OCI-LY1 (cell line): ENCODE measurements around the gene HSP90AB1.
A peak's percentile ranks its signal among the peaks of the same experiment; 100 is the strongest.

Experiments
- H2AFZ ChIP-seq: fragments of 200-600 bp; sonication (generic), shearing (Covaris generic); 2 replicates; pipeline ENCODE4 v1.6.0; 2014; ENCODE audit warnings: antibody characterized with exemption, mild to moderate bottlenecking, low read length
- H3F3A ChIP-seq: fragments of 200-600 bp; sonication (generic), shearing (Covaris generic); 2 replicates; pipeline ENCODE4 v1.6.0; 2014; ENCODE audit warnings: mild to moderate bottlenecking, antibody characterized with exemption, low read length, moderate library complexity; ENCODE audit not compliant: insufficient read depth
- H3K27ac ChIP-seq: fragments of 200-600 bp; sonication (generic); 2 replicates; pipeline ENCODE4 v1.5.1; 2014; ENCODE audit warnings: low read length, mixed run types, mild to moderate bottlenecking, low read depth; ENCODE audit not compliant: poor library complexity, severe bottlenecking
- H3K27me3 ChIP-seq: fragments of 200-600 bp; sonication (generic); 2 replicates; pipeline ENCODE4 v1.6.0; 2014; ENCODE audit warnings: antibody characterized with exemption, mild to moderate bottlenecking, low read length, moderate library complexity; ENCODE audit not compliant: insufficient read depth
- H3K36me3 ChIP-seq: fragments of 200-600 bp; sonication (generic); 2 replicates; pipeline ENCODE4 v1.6.1; 2014; ENCODE audit warnings: mild to moderate bottlenecking, antibody characterized with exemption, low read length, moderate library complexity, mixed read lengths; ENCODE audit not compliant: insufficient read depth
- H3K4me1 ChIP-seq: fragments of 200-600 bp; sonication (generic); 2 replicates; pipeline ENCODE4 v1.5.1; 2014; ENCODE audit warnings: mild to moderate bottlenecking, low read length, moderate library complexity; ENCODE audit not compliant: insufficient read depth, severe bottlenecking
- H3K4me2 ChIP-seq: fragments of 200-600 bp; sonication (generic), shearing (Covaris generic); 2 replicates; pipeline ENCODE4 v1.6.1; 2014; ENCODE audit warnings: low read length
- H3K4me3 ChIP-seq: fragments of 200-600 bp; sonication (generic); 2 replicates; pipeline ENCODE4 v1.5.1; 2014; ENCODE audit warnings: low read length, low read depth, mild to moderate bottlenecking, mixed read lengths; ENCODE audit not compliant: poor library complexity, severe bottlenecking
- H3K79me2 ChIP-seq: fragments of 200-600 bp; shearing (Covaris generic); 2 replicates; pipeline ENCODE4 v1.6.1; 2016; ENCODE audit warnings: mixed run types, low read length, mixed read lengths; ENCODE audit not compliant: insufficient read depth
- H3K9ac ChIP-seq: fragments of 200-600 bp; sonication (generic), shearing (Covaris generic); 2 replicates; pipeline ENCODE4 v1.6.1; 2014; ENCODE audit warnings: mild to moderate bottlenecking, low read length, mixed read lengths
- H3K9me2 ChIP-seq: fragments of 200-600 bp; sonication (generic), shearing (Covaris generic); 2 replicates; pipeline ENCODE4 v1.6.1; 2014; ENCODE audit warnings: low read depth, mild to moderate bottlenecking, low read length, mixed read lengths
- H3K9me3 ChIP-seq: fragments of 200-600 bp; shearing (Covaris generic); 2 replicates; pipeline ENCODE4 v1.6.1; 2014; ENCODE audit warnings: low read length, mixed read lengths
- H4K20me1 ChIP-seq: fragments of 200-600 bp; sonication (generic), shearing (Covaris generic); 2 replicates; pipeline ENCODE4 v1.6.0; 2016; ENCODE audit warnings: mild to moderate bottlenecking, low read length; ENCODE audit not compliant: insufficient read depth
- CTCF ChIP-seq: fragments of 200-600 bp; sonication (generic), shearing (Covaris generic); IDR thresholded peaks from 2 replicates; pipeline ENCODE4 v1.5.1; 2017; ENCODE audit warnings: mild to moderate bottlenecking, antibody characterized with exemption, low read length, moderate library complexity, mixed read lengths
- EZH2 ChIP-seq: fragments of 200-600 bp; sonication (generic), shearing (Covaris generic); IDR thresholded peaks from 2 replicates; pipeline ENCODE4 v1.8.0; 2017; ENCODE audit warnings: borderline replicate concordance, mixed run types, mild to moderate bottlenecking, antibody characterized with exemption, low read length, moderate library complexity, mixed read lengths

Gene HSP90AB1

GRCh38 chr6:44224029-44224964, 22.6 kb upstream of the HSP90AB1 start:
- Histone ChIP-seq H3K79me2 (no peaks in the 10 kb centered on the region), H3K4me3 (peak overlapping the region; percentile 89), H3K4me2 (peak overlapping the region; percentile 73), H3K27me3 (no peaks in the 10 kb centered on the region), H3K9me3 (no peaks in the 10 kb centered on the region), H3K9ac (peak overlapping the region; percentile 93), H3K27ac (peak overlapping the region; percentile 12), H3K4me1 (peaks cover 47% of the 10 kb centered on the region), H4K20me1 (no peaks in the 10 kb centered on the region), H3F3A (peaks cover 4% of the 10 kb centered on the region; the same call in 1 of the 2 replicates), H3K9me2 (no peaks in the 10 kb centered on the region), H3K36me3 (peaks cover 9% of the 10 kb centered on the region; the same call in 1 of the 2 replicates), H2AFZ (no peak overlapping the region)
- TF ChIP-seq CTCF (peak; percentile 60), EZH2 (no peak)

- Histone ChIP-seq H3K4me1 (peaks cover 42% of the 10 kb centered on the region), H3K9me2 (no peaks in the 10 kb centered on the region), H3K27ac (peak overlapping the region; percentile 12), H3K79me2 (no peaks in the 10 kb centered on the region), H3K9me3 (no peaks in the 10 kb centered on the region), H3K36me3 (peaks cover 16% of the 10 kb centered on the region), H4K20me1 (no peaks in the 10 kb centered on the region), H2AFZ (no peak overlapping the region), H3K27me3 (no peaks in the 10 kb centered on the region), H3F3A (peaks cover 3% of the 10 kb centered on the region; the same call in 1 of the 2 replicates), H3K9ac (peak overlapping the region; percentile 93; the same call in 1 of the 2 replicates), H3K4me2 (peak overlapping the region; percentile 73), H3K4me3 (peak overlapping the region; percentile 89)
- TF ChIP-seq CTCF (no peak), EZH2 (no peak)
Measured at GRCh38 chr6:44224965-44225305, 22.0 kb upstream of the HSP90AB1 start.

- no peaks in the 10 kb centered on the region for H3K27me3 ChIP-seq
- peaks cover 39% of the 10 kb centered on the region for H3K4me1 ChIP-seq
- H4K20me1 ChIP-seq, result no peaks in the 10 kb centered on the region
- H3K9ac ChIP-seq, result peak overlapping the region; percentile 31; the same call in 1 of the 2 replicates
- H3K36me3 ChIP-seq, result peaks cover 24% of the 10 kb centered on the region
- H3K9me3 ChIP-seq, result no peaks in the 10 kb centered on the region
- H2AFZ ChIP-seq, result no peak overlapping the region
- no peaks in the 10 kb centered on the region for H3K79me2 ChIP-seq
- TF ChIP-seq EZH2, result no peak
- no peak for TF ChIP-seq CTCF
- H3K4me3 ChIP-seq, result peak overlapping the region; percentile 89
- peak overlapping the region; percentile 45 for H3K27ac ChIP-seq
- H3K4me2 ChIP-seq, result peak overlapping the region; percentile 73
- no peaks in the 10 kb centered on the region for H3F3A ChIP-seq
- H3K9me2 ChIP-seq, result no peaks in the 10 kb centered on the region
Measured at GRCh38 chr6:44225579-44226325, 21.1 kb upstream of the HSP90AB1 start.
